ENCODE measurements around the gene FXYD5. TPM values are rescaled to one million over a fixed set of nuclear protein-coding genes. Genes with fewer than 3 reads are reported as not detected.

Gene FXYD5
- total RNA-seq, 2 donors from 2014 or later, result 279 to 283 TPM

GRCh38 chr19:35130761-35131720 lies 23.5 kb upstream of the FXYD5 start:
- no peak overlapping the region for H3K27ac Mint-ChIP-seq
- H3K9me3 Mint-ChIP-seq, result peaks cover 10 to 11% of the 10 kb centered on the region in 2 donors
- ATAC-seq (no peak), DNase-seq (ENCODE audit: low spot score in 2 of 2) (no peak)
- H3K36me3 Mint-ChIP-seq, result no peaks in the 10 kb centered on the region

GRCh38 chr19:35132254-35132653 lies 22.3 kb upstream of the FXYD5 start:
- H3K9me3 Mint-ChIP-seq, result peaks cover 10 to 11% of the 10 kb centered on the region in 2 donors
- H3K27ac Mint-ChIP-seq, result no peak overlapping the region
- no peaks in the 10 kb centered on the region for H3K36me3 Mint-ChIP-seq
- ATAC-seq (no peak), DNase-seq (ENCODE audit: low spot score in 2 of 2) (no peak)

- ATAC-seq (no peak), DNase-seq (ENCODE audit: low spot score in 2 of 2) (no peak)
- H3K27ac Mint-ChIP-seq, result no peak overlapping the region
- H3K36me3 Mint-ChIP-seq, result no peaks in the 10 kb centered on the region
- H3K9me3 Mint-ChIP-seq, result peaks cover 10 to 11% of the 10 kb centered on the region in 2 donors
Observed at GRCh38 chr19:35133826-35134225, 20.7 kb upstream of the FXYD5 start.

GRCh38 chr19:35134601-35135242 lies 19.8 kb upstream of the FXYD5 start, which contains the start of gene LGI4:
TSS of gene LGI4 (minus strand) at chr19:35135059. CDS start at chr19:35134680, 379 bp downstream.
- no peaks in the 10 kb centered on the region for H3K36me3 Mint-ChIP-seq
- peak within 1 kb of the TSS in 1 of 2 donors; percentile 5 for H3K27ac Mint-ChIP-seq
- peaks cover 10 to 11% of the 10 kb centered on the region in 2 donors for H3K9me3 Mint-ChIP-seq
- ATAC-seq, result no peak
- DNase-seq (ENCODE audit: low spot score in 2 of 2), result no peak

GRCh38 chr19:35135389-35135909 lies 19.1 kb upstream of the FXYD5 start:
- DNase-seq (ENCODE audit: low spot score in 2 of 2) (peak in 1 of 2 donors; percentile 79), ATAC-seq (peak; percentile 91 to 92)
- Mint-ChIP-seq H3K36me3 (no peaks in the 10 kb centered on the region), H3K27ac (no peak overlapping the region), H3K9me3 (peaks cover 10 to 11% of the 10 kb centered on the region in 2 donors)

GRCh38 chr19:35136231-35136630 lies 18.3 kb upstream of the FXYD5 start:
- H3K27ac Mint-ChIP-seq, result no peak overlapping the region
- no peaks in the 10 kb centered on the region for H3K36me3 Mint-ChIP-seq
- H3K9me3 Mint-ChIP-seq, result peaks cover 10 to 11% of the 10 kb centered on the region in 2 donors
- DNase-seq (ENCODE audit: low spot score in 2 of 2) (no peak), ATAC-seq (no peak)

GRCh38 chr19:35136977-35137702 lies 17.4 kb upstream of the FXYD5 start:
- Mint-ChIP-seq H3K9me3 (peaks cover 10 to 11% of the 10 kb centered on the region in 2 donors), H3K27ac (no peak overlapping the region), H3K36me3 (no peaks in the 10 kb centered on the region)
- ATAC-seq (no peak), DNase-seq (ENCODE audit: low spot score in 2 of 2) (no peak)

- DNase-seq (ENCODE audit: low spot score in 2 of 2), result no peak
- Mint-ChIP-seq H3K36me3 (no peaks in the 10 kb centered on the region), H3K27ac (no peak within 1 kb of the TSS), H3K9me3 (no peaks in the 10 kb centered on the region)
- no peak for ATAC-seq
Observed at GRCh38 chr19:35138305-35138892, 16.1 kb upstream of the FXYD5 start, which contains the start of gene FXYD1. TSS of gene FXYD1 (plus strand) at chr19:35138824. CDS start at chr19:35140080, 1,256 bp downstream.

GRCh38 chr19:35140207-35140961 lies 14.2 kb upstream of the FXYD5 start:
- ATAC-seq (no peak), DNase-seq (ENCODE audit: low spot score in 2 of 2) (no peak)
- Mint-ChIP-seq H3K27ac (no peak overlapping the region), H3K9me3 (no peaks in the 10 kb centered on the region), H3K36me3 (no peaks in the 10 kb centered on the region)

- no peaks in the 10 kb centered on the region for H3K36me3 Mint-ChIP-seq
- H3K27ac Mint-ChIP-seq, result peak overlapping the region in 1 of 2 donors; percentile 90
- H3K9me3 Mint-ChIP-seq, result no peaks in the 10 kb centered on the region
- peak; percentile 85 to 90 for ATAC-seq
- peak; percentile 91 to 98 for DNase-seq (ENCODE audit: low spot score in 2 of 2)
Observed at GRCh38 chr19:35140962-35141836, 13.3 kb upstream of the FXYD5 start.

GRCh38 chr19:35141837-35142605 lies 12.5 kb upstream of the FXYD5 start:
- no peak for ATAC-seq
- DNase-seq (ENCODE audit: low spot score in 2 of 2), result no peak
- no peaks in the 10 kb centered on the region for H3K9me3 Mint-ChIP-seq
- no peaks in the 10 kb centered on the region for H3K36me3 Mint-ChIP-seq
- peak overlapping the region in 1 of 2 donors; percentile 90 for H3K27ac Mint-ChIP-seq

GRCh38 chr19:35142606-35143230 lies 11.8 kb upstream of the FXYD5 start:
- H3K27ac Mint-ChIP-seq, result no peak overlapping the region
- H3K9me3 Mint-ChIP-seq, result no peaks in the 10 kb centered on the region
- H3K36me3 Mint-ChIP-seq, result no peaks in the 10 kb centered on the region
- ATAC-seq (peak; percentile 11 to 25), DNase-seq (ENCODE audit: low spot score in 2 of 2) (peak in 1 of 2 donors; percentile 86)

- H3K9me3 Mint-ChIP-seq, result no peaks in the 10 kb centered on the region
- ATAC-seq (no peak), DNase-seq (ENCODE audit: low spot score in 2 of 2) (no peak)
- no peak within 1 kb of the TSS for H3K27ac Mint-ChIP-seq
- H3K36me3 Mint-ChIP-seq, result no peaks in the 10 kb centered on the region
Observed at GRCh38 chr19:35143231-35143715, 11.3 kb upstream of the FXYD5 start, which contains the start of gene FXYD7. TSS of gene FXYD7 (plus strand) at chr19:35143255. CDS start at chr19:35143334, 79 bp downstream.

Measured in activated naive CD4-positive, alpha-beta T cell treated with anti-CD3 and anti-CD28 coated beads, Interleukin-2, amount 50 U/mL, for 72 hours (primary cell).